Measurements from ENCODE around the gene CTR9. TPM values are rescaled to one million over a fixed set of nuclear protein-coding genes. Genes with fewer than 3 reads are reported as not detected.

The CTR9 gene
- total and polyA plus RNA-seq, 2 of the 13 experiments (the other 11 are each of a cell fraction or from before 2014, with no cell fraction given): 6.6 to 22.1 TPM

- TF ChIP-seq, protein P1, sequence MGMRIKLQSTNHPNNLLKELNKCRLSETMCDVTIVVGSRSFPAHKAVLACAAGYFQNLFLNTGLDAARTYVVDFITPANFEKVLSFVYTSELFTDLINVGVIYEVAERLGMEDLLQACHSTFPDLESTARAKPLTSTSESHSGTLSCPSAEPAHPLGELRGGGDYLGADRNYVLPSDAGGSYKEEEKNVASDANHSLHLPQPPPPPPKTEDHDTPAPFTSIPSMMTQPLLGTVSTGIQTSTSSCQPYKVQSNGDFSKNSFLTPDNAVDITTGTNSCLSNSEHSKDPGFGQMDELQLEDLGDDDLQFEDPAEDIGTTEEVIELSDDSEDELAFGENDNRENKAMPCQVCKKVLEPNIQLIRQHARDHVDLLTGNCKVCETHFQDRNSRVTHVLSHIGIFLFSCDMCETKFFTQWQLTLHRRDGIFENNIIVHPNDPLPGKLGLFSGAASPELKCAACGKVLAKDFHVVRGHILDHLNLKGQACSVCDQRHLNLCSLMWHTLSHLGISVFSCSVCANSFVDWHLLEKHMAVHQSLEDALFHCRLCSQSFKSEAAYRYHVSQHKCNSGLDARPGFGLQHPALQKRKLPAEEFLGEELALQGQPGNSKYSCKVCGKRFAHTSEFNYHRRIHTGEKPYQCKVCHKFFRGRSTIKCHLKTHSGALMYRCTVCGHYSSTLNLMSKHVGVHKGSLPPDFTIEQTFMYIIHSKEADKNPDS (CRISPR knock-in tag; IDR thresholded peaks at IDR 0.05): peak; percentile 39; the same call in 1 of the 2 replicates
- TF ChIP-seq ZNF275 (CRISPR knock-in tag; IDR thresholded peaks at IDR 0.05; ENCODE audit: borderline replicate concordance) (0 out of 2 replicates have a peak, but pooled peaks have one; percentile 68), NFKBIZ (CRISPR knock-in tag; IDR thresholded peaks at IDR 0.05) (peak; percentile 55; the same call in 1 of the 2 replicates), CBX1 (IDR thresholded peaks at IDR 0.05; ENCODE audit: low read depth) (peak; percentile 91), ZBTB1 (CRISPR knock-in tag; IDR thresholded peaks at IDR 0.05; ENCODE audit: borderline replicate concordance) (no peak), SNAPC2 (CRISPR knock-in tag; IDR thresholded peaks at IDR 0.05) (no peak), PAX8 (CRISPR knock-in tag; IDR thresholded peaks at IDR 0.05; ENCODE audit: borderline replicate concordance) (no peak), SIN3A (IDR thresholded peaks at IDR 0.05; ENCODE audit: borderline replicate concordance, low read depth, low read length) (peak; percentile 90; the same call in 1 of the 2 replicates), ZNF572 (CRISPR knock-in tag; IDR thresholded peaks at IDR 0.05) (peak; percentile 12; the same call in 1 of the 2 replicates), ZNF441 (CRISPR knock-in tag; IDR thresholded peaks at IDR 0.05; ENCODE audit: borderline replicate concordance) (peak; percentile 59; the same call in 1 of the 2 replicates), ZNF552 (CRISPR knock-in tag; IDR thresholded peaks at IDR 0.05; ENCODE audit: borderline replicate concordance) (0 out of 2 replicates have a peak, but pooled peaks have one; percentile 72), ZNF18 (CRISPR knock-in tag; IDR thresholded peaks at IDR 0.05; ENCODE audit: insufficient replicate concordance) (peak; percentile 78)
- TF ChIP-seq, protein P2, sequence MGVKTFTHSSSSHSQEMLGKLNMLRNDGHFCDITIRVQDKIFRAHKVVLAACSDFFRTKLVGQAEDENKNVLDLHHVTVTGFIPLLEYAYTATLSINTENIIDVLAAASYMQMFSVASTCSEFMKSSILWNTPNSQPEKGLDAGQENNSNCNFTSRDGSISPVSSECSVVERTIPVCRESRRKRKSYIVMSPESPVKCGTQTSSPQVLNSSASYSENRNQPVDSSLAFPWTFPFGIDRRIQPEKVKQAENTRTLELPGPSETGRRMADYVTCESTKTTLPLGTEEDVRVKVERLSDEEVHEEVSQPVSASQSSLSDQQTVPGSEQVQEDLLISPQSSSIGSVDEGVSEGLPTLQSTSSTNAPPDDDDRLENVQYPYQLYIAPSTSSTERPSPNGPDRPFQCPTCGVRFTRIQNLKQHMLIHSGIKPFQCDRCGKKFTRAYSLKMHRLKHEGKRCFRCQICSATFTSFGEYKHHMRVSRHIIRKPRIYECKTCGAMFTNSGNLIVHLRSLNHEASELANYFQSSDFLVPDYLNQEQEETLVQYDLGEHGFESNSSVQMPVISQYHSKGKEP (CRISPR knock-in tag; IDR thresholded peaks at IDR 0.05): peak; percentile 17; the same call in 1 of the 2 replicates
Measured at GRCh38 chr11:10808553-10809372, 57.7 kb downstream of the CTR9 start, which contains the start of gene EIF4G2 (continued).

All from HepG2 (cell line).